SW 1271 (cell line): ENCODE results near the gene DAPK3.
"Not testable (repeated sequence)": the region's sequence is repeated elsewhere in the genome, so short reads cannot be mapped to it uniquely, and the experiment has no call there.

ENCODE experiments used
- DNase-seq, 2 experiments: peaks; one replicate each; lab custom pipeline; 2025; lab: John Stamatoyannopoulos, UW

The DAPK3 gene

GRCh38 chr19:4005436-4005835 is 34.5 kb upstream of the DAPK3 start:
- DNase-seq = not testable (repeated sequence)

DNA sequence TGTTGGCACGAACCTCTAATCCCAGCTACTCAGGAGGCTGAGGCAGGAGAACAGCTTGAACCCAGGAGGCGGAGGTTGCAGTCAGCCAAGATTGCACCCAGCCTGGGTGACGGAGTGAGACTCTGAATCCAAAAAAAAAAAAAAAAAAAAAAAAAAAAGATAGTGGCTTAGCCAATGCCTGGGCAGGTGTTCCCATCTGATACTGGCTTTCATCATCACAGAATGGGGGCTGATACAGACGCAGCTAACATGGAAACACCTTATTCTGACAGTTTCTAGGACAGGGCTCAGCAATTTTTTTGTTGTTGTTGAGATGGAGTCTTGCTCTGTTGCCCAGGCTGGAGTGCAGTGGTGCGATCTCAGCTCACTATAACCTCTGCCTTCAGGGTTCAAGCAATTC is 29.9 kb upstream of the DAPK3 start:
- not testable (repeated sequence) for DNase-seq

GRCh38 chr19:3998667-3999412 is 27.9 kb upstream of the DAPK3 start:
- not testable (repeated sequence) for DNase-seq

- DNase-seq = no peak
Measured at GRCh38 chr19:3995607-3996006, 24.7 kb upstream of the DAPK3 start.

- no peak for DNase-seq
Measured at GRCh38 chr19:3990815-3991117, 19.9 kb upstream of the DAPK3 start.

DNA sequence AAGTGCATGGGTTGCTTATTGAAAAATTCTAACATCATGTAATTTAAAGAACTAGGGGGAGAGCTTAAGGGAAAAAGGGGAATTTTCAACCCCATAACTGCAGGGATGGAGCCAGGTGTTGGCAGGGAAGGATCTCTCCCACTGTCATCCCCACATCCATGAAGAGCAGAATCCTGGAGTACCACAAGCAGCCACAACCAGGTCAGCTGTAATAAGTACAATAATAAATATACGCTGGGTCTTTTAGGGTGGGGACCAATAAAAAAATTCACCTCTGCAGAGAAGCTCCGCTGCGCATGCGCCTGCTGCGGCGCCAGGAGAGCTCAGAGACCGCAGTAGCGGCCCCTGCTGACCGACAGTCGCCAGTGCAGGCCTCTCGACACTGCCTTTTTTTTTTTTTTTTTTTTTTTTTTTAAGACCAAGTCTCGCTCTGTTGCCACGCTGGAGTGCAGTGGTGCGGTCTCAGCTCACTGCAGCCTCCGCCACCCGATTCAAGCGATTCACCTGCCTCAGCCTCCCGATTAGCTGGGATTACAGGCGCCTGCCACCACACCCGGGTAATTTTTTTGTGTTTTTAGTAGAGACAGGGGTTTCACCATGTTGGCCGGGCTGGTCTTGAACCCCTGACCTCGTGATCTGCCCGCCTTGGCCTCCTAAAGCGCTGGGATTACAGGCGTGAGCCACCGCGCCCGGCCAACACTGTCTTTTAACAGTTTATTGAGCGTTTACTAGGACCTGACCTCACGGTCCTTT is 16.9 kb upstream of the DAPK3 start:
- DNase-seq = peak; percentile 26 to 84

GRCh38 chr19:3986260-3987041 is 15.6 kb upstream of the DAPK3 start:
- peak; percentile 19 to 84 for DNase-seq

- DNase-seq = no peak
Measured at GRCh38 chr19:3985643-3986259, 14.9 kb upstream of the DAPK3 start.

DNA sequence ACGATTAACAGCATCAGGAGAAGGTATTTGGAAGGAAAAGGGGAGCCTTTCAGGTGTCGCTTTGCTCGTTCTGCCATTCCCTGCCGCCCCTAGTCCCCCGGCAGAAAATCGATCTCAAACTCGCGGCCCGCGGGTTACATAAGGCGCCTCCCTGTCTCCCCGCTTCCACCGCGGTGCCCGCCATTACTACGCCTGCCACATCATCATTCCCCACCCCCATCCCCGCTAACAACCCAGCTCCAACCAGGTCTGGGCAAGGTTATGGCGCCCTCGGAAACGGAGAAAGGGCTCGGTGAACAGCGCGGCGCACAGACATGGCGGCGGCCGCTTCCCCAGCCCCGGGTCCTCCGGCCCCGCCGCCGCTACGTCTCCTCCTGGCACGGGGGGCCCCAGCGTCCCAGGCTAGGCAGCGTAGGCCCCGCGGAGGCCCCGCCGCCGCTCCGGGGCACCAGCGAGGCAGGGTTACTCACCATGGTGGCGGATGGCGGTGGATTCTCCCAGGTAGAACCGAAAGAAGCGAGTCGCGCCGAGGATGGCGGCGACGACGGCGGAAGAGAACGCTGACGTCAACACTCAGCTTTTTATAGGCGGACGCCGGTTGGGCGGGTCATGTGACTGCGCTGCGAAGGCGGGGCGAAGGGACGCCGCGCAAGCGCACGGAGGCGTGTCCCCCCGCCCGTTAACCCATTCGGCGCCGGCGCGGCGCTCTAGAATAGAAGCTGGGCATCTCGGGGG is 14.2 kb upstream of the DAPK3 start, which contains the start of gene EEF2:
TSS of gene EEF2 (minus strand) at position 556 of the 735 bp plus-strand sequence. CDS start at position 473, 83 bp downstream.
- peak in 1 of 2 experiments; percentile 73 for DNase-seq

DNA sequence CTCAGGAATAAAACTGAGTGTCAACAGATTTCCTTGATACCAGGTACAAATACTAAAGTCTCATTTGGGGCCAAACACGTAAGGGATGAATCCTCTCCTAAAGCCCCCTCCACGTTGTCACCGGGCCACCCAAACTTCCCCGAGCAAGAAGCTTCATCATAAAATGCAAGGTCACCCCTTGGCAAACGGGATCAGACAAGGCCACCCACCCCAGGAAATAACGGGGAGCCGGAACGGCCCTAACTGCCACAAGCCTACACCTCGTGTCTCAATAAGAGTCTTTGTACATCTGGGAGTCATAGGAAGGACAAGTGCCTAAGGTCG is 13.6 kb upstream of the DAPK3 start:
- no peak for DNase-seq

- DNase-seq = no peak
Measured at GRCh38 chr19:3983936-3984583, 13.2 kb upstream of the DAPK3 start.

GRCh38 chr19:3983542-3983914 is 12.6 kb upstream of the DAPK3 start:
- no peak for DNase-seq

DNA sequence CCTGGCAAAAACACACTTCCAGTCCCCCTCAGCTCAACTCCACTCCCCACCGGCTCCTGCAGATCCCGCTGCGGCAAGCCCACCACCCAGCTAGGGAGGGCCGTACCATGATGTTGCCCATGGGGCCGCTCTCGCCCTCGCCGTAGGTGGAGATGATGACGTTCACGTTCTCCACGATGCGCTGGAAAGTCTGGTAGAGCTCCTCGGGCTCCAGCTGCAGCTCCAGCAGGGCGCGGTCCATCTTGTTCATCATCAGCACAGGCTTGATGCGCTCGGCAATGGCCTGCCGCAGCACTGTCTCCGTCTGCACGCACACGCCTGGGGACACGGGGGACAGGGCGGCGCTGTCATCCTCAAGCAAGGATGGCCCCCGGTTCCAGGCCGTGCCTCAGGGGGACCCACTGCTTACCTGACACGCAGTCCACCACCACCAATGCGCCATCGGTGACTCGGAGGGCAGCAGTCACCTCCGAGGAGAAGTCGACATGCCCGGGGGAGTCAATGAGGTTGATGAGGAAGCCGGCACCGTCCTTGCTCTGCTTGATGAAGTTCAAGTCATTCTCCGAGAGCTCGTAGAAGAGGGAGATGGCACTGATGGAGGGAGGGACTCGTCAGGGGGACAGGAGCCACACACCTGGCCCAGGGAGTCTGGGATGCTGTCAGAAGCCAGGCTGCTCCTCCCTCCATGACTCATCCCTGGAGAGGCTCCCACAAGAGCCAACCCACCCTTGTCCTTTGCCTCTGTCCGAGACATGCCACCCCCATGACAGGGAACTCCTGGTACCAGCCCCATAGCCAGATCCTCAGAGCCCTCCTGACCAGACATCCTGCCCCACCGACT is 12.0 kb upstream of the DAPK3 start:
- DNase-seq = no peak

GRCh38 chr19:3981736-3982681 is 11.1 kb upstream of the DAPK3 start:
- no peak for DNase-seq

GRCh38 chr19:3981373-3981735 is 10.5 kb upstream of the DAPK3 start:
- no peak for DNase-seq

DNA sequence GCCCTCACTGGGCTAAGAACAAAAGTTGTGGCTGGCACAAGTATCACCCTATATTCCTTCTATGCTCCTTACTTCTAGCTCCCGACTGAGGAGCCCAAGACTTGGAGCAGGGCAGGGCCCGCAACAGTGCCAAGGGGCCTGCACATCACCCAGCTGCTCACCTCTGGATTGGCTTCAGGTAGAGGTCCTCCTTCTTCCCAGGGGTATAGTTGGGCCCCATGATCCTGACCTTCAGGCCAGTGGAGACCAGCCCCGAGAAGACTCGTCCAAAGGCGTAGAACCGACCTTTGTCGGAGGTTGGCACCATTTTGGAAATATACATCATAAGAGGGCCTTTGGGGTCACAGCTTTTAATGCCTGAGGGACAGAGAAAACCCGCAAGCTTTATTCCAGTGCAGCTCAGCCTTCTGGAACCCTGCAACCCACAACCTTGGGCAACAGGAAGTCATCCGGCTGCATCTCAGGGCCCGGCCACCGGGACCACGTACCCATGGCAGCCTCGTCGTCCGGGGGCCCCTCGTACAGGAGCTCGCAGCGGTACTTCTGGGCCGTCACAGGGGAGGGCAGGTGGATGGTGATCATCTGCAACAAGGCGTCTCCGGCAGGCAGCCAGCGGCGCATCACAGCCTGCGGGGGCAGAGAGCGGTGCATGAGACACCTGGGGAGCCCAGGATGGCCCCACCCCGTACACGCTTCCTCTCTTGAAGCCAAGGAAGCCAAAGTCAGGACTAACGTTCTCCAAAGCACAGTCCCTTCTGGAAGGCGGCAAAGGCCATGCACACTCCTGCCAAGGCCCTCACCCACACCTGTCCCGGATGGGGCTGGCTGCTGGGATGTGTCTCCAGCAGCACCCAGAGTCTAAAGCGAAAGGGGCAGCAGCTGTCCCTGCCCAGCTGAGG is 9.7 kb upstream of the DAPK3 start:
- DNase-seq = no peak

- no peak for DNase-seq
Measured at GRCh38 chr19:3979674-3980352, 8.9 kb upstream of the DAPK3 start.

DNA sequence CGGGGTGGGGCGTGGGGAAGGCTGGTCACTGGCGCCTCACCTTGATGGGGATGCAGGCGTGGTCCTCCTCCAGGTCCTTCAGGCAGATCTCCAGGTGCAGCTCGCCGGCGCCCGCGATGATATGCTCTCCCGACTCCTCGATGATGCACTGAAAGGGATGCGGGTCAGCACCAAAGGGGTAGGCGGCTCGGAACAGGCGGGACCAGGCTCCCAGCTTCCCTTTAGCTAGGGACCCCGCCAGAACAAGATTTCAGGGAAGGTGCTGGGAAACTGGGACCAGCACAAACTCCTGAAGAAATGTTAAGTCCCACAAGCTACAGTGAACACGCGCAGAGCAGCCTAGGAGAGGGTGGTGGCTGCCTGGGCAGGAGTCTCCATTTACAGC is 8.4 kb upstream of the DAPK3 start:
- DNase-seq = no peak
